Activated T-helper 1 cell treated with anti-CD3 and anti-CD28 coated beads, Interleukin-2, amount 50 U/mL, for 16 hours (primary cell): ENCODE measurements around the gene ATF7IP.
A peak's percentile ranks its signal among the peaks of the same experiment; 100 is the strongest.
"Not testable (repeated sequence)": the region's sequence is repeated elsewhere in the genome, so short reads cannot be mapped to it uniquely, and the experiment has no call there.

Experiments
- DNase-seq, 2 donors: peaks; one replicate each; pipeline ENCODE4 v3.0.0-alpha.2; 2020; ENCODE audit warnings: low read depth in 1 of 2, low spot score in 1 of 2

The ATF7IP gene, protein sequence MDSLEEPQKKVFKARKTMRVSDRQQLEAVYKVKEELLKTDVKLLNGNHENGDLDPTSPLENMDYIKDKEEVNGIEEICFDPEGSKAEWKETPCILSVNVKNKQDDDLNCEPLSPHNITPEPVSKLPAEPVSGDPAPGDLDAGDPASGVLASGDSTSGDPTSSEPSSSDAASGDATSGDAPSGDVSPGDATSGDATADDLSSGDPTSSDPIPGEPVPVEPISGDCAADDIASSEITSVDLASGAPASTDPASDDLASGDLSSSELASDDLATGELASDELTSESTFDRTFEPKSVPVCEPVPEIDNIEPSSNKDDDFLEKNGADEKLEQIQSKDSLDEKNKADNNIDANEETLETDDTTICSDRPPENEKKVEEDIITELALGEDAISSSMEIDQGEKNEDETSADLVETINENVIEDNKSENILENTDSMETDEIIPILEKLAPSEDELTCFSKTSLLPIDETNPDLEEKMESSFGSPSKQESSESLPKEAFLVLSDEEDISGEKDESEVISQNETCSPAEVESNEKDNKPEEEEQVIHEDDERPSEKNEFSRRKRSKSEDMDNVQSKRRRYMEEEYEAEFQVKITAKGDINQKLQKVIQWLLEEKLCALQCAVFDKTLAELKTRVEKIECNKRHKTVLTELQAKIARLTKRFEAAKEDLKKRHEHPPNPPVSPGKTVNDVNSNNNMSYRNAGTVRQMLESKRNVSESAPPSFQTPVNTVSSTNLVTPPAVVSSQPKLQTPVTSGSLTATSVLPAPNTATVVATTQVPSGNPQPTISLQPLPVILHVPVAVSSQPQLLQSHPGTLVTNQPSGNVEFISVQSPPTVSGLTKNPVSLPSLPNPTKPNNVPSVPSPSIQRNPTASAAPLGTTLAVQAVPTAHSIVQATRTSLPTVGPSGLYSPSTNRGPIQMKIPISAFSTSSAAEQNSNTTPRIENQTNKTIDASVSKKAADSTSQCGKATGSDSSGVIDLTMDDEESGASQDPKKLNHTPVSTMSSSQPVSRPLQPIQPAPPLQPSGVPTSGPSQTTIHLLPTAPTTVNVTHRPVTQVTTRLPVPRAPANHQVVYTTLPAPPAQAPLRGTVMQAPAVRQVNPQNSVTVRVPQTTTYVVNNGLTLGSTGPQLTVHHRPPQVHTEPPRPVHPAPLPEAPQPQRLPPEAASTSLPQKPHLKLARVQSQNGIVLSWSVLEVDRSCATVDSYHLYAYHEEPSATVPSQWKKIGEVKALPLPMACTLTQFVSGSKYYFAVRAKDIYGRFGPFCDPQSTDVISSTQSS

DNA sequence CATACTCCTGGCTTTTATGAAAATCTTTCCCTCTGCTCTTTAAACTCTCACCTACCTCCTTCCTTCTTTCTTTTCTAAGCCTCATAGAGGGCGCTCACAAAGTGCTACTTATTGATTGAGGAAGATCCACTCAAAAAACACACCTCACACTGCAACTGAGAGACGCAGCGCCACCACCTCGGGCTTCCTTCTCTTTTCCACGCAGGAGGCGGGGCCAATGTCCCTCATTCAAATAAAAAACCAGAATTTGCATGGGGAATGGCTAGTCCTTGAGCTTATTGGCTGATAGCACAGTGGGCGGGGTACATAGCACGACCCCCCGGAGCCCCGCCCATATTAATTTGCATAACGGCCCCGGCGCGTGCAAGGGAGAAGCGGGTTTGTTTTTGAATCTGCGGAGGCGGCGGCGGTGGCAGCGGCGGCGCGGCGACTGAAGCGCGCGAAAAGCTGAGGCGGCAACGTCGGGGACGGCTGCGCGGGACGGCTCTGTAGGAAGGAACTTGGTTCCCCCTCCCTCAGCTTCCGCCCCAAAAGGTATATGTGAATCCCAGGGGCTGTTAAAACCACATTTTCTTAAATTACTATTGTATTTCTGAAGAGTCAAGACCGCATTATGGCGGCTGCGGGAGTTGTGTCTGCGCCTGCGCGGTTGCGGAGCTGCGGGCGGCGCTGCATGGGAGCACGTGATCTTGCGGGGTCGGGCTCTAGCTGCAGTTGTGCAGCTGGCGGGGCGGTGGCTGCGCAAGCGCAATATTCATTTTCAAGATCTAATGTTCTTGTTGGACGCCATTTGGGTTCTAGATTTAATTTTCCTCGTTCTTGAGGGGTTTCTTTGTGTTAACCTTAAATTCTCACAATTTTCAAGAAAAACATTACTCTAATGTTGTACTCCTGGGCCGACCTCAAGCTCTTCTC, at the start of gene ATF7IP:
ATF7IP (plus strand) TSS at position 389 of the 915 bp plus-strand sequence. CDS start 58,234 bp downstream, outside the sequence.
- peak; percentile 86 to 88 for DNase-seq

DNA sequence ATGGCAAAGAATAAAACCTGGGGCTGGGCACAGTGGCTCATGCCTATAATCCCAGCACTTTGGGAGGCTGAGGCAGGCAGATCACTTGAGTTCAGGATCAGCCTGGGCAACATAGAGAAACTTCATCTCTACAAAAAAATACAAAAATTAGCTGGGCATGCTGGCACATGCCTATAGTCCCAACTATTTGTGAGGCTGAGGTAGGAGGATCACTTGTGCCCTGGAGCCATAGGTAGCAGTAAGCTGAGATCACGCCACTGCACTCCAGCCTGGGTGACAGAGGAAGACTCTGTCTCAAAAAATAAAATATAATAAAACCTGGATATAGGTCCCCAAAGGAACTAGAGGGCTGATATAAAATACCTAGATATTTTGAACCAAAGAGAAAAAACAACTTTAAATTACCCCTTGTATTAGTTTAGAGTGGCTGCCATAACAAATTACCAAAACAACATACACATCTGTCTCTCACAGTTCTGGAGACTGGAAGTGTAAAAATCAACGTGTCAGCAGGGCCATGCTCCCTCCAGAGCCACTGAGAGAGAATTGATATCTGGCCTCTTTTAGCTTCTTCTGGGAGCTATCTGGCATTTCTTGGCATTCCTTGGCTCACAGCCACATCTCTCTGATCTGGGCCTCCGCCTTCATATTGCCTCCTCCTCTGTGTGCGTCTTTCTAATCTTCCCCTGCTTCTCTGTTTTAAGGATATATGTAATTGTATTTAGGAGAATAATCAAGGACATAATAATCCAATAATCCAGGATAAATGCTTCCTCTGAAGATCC, 47.9 kb upstream of the ATF7IP start:
- DNase-seq, result no peak

DNA sequence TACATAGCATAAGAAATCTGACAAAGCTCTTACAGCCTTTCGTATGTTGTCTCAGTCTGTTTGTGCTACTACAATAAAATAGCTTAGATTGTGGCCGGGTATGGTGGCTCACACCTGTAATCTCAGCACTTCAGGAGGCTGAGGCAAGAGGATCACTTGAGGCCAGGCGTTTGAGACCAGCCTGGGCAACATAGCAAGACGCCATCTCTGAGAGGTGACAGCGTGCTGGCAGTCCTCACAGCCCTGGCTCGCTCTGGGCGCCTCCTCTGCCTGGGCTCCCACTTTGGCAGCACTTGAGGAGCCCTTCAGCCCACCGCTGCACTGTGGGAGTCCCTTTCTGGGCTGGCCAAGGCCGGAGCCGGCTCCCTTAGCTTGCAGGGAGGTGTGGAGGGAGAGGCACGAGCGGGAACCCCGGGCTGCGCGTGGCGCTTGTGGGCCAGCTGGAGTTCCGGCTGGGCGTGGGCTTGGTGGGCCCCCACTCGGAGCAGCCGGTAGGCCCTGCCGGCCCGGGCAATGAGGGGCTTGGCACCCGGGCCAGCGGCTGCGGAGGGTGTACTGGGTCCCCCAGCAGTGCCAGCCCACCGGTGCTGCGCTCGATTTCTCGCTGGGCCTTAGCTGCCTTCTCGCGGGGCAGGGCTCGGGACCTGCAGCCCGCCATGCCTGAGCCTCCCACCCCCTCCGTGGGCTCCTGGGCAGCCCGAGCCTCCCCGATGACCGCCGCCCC, 45.6 kb upstream of the ATF7IP start:
- DNase-seq, result not testable (repeated sequence)

DNA sequence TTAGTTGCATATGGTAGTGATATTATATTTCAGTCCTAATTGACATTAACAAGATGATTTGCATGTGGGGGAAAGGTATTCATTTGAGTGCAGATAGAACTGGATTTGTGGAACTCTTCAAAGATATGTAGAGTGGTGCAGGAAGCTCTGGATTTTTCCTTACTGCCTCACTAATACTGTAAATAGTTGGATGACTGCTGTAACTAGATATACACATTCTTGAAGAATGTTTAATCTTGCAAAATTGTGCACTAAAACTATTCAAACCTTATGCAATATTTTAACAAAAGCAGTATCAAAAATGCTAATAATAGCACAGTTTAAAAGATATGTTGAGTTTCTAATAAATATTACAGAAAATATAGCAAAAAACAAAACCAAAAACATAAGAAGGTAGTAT, 43.1 kb upstream of the ATF7IP start:
- no peak for DNase-seq

DNA sequence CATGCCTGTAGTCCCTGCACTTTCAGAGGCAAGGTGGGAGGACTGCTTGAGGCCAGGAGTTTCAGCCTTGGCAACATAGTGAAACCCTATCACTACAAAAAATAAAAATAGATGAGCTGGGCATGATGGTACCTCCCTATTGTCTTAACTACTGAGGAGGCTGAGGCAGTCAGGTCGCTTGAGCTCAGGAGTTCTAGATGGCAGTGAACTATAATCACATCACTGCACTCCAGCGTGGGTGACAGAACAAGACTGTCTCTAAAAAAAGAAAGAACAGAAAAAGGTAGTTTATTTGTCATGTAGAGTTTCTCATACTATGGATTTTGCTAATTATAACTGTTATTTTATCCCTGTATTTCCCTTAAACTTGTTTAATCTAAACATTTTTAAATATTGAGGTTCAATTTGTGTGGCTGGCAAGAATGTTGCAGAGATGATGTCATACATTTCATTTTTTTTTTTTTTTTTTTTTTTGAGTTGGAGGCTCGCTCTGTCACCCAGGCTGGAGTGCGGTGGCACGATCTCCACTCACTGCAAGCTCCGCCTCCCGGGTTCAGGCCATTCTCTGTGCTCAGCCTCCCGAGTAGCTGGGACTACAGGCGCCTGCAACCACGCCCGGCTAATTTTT, 39.7 kb upstream of the ATF7IP start:
- no peak for DNase-seq

DNA sequence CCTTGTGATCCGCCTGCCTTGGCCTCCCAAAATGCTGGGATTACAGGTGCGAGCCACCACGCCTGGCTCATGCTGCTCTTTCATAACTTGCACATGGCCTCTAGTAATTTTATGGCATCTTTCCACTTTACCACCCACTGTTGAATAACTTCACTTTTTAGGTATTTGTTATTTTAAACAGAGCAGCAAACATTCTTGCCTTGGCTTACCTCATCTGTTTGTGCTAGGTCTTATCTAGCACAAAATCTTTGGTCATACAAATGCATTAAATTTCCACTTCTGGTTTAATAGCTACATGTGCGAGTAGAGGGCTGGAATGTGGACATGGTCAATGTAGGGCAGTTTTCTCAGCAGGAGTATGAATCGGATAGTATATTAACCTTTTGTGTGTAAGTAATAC, 38.8 kb upstream of the ATF7IP start:
- DNase-seq, result no peak

DNA sequence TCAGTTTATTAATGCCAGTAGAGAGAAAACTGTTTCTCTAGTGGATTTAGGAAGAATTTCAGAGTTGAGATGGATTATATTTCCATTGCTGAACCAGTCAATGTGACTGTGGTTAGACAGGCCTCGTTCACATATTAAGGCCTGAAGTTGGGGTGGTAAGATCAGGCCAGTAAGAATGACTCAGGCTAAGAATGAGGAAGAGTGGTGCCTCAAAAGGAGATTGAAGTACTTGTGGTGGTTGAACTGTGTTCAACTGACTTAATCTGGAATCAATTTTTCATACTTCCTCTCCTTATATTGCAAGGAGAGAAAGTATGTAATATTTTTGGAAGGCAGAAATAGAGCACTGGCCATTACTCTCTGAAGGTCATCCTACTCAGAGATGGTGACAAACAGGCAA, 37.8 kb upstream of the ATF7IP start:
- no peak for DNase-seq

DNA sequence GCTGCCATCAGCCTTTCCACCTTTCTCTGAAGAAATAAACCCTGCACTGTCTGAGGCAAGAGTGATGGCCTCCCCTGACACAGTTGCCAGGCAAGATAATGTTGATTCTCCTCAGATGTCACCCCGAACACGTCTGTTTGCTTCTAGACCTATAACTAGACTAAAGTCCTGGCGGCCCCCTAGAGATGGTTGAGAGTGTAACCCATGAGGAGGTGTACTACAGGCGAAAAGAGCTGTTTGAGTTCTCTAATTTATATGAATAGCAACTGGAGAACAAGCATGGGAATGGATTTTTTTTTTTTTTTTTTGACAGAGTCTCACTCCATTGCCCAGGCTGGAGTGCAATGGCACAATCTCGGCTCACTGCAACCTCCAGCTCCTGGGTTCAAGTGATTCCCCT, 33.0 kb upstream of the ATF7IP start:
- DNase-seq, result no peak

DNA sequence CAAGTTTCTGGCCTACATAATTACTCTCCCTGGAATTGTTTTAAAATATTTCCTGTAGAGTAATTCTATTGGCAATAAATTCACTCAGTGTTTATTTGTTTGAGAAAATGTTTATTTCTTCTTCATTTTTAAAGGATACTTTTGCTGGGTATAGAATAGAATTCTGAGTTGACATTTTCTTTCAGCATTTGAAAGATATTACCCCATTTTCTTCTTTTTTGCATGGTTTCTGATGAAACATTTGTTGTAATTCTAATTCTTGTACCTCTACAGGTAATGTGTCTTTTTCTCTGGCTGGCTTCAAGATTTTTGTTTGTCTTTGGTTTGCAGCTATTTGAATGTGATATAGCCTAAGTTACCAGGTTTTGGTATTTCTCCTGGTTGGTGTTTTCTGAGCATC, 25.1 kb upstream of the ATF7IP start:
- no peak for DNase-seq

DNA sequence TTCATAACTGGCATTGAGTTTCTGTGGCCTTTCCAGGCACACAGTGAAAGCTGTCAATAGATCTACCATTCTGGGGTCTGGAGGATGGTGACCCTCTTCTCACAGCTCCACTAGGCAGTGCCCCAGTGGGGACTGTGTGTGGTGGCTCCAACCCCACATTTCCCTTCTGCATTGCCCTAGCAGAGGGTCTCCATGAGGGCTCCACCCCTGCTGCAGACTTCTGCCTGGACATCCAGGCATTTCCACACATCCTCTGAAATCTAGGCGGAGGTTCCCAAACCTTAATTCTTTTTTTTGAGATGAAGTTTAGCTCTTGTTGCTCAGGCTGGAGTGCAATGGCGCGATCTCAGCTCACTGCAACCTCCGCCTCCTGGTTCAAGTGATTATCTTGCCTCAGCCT, 14.0 kb upstream of the ATF7IP start:
- DNase-seq, result not testable (repeated sequence)

DNA sequence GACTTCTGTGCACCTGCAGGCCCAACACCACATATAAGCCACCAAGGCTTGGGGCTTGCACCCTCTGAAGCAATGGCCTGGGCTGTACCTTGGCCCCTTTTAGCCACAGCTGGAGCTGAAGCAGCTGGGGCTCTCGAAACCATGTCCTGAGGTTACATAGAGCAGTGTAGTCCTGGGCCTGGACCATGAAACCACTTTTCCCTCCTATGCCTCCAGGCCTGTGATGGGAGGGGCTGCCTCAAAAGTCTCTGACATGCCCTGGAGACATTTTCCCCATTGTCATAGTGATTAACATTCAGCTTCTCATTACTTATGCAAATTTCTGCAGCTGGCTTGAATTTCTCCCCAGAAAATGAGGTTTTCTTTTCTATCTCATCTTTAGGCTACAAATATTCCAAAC, 13.4 kb upstream of the ATF7IP start:
- not testable (repeated sequence) for DNase-seq

DNA sequence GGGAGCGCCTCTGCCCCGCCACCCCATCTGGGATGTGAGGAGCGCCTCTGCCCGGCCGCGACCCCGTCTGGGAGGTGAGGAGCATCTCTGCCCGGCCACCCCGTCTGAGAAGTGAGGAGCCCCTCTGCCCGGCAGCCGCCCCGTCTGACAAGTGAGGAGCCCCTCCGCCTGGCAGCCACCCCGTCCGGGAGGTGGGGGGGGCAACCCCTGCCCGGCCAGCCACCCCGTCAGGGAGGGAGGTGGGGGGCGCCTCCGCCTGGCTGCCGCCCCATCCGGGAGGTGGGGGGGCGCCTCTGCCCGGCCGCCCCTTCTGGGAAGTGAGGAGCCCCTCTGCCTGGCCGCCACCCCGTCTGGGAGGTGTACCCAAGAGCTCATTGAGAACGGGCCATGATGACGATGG, 10.8 kb upstream of the ATF7IP start:
- DNase-seq, result not testable (repeated sequence)

DNA sequence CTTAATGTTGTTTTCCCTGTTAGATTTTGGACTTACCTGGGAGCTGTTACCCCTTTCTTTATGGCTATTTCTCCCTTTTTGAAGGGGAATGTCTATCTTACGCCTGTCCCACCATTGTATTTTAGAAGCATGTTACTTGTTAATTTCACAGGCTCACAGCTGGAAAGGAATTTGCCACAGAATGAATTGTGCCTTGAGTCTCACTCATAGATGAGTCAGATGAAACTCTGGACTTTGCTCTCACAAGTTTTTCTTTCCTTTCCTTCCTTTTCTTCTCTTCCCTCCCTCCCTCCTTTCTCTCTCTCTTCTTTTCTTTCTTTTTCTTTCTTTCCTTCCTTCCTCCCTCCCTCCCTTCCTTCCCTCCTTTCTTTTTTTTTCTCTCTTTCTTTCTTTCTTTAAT, 9.3 kb upstream of the ATF7IP start:
- no peak for DNase-seq

DNA sequence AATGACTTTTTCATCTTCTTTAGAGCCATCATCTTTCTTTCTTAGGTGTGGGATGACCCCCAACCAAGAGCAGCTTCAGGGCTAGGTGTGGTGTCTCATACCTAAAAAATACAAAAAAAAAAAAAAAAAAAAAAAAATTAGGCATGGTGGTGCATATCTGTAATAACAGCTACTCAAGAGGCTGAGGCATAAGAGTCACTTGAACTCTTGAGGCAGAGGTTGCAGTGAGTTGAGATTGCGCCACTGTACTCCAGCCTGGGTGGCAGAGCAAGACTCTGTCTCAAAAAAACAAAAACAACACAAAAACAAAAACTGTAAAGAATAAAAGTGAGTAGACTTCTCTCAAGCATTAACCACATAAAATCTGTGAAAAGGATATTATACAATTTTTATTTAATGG, 8.0 kb upstream of the ATF7IP start:
- no peak for DNase-seq

DNA sequence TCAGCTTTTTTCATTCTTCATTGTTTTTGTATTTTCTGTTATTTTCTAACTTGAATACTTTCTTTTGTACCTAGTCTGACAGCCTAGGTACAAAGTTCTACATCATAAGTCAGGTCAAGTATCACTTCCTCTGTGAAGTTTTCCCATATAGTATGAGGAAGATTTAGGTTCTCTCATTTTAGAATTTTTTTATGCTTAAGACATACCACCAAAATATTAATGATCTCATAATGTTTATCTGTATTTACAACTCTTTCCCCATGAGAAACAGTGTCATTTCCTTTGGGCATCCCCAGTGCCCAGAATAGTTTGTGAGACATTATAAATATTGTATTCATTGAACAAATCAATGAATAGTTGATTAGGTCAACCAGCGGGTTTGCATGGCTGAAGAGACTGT, 3.1 kb upstream of the ATF7IP start:
- DNase-seq, result no peak

DNA sequence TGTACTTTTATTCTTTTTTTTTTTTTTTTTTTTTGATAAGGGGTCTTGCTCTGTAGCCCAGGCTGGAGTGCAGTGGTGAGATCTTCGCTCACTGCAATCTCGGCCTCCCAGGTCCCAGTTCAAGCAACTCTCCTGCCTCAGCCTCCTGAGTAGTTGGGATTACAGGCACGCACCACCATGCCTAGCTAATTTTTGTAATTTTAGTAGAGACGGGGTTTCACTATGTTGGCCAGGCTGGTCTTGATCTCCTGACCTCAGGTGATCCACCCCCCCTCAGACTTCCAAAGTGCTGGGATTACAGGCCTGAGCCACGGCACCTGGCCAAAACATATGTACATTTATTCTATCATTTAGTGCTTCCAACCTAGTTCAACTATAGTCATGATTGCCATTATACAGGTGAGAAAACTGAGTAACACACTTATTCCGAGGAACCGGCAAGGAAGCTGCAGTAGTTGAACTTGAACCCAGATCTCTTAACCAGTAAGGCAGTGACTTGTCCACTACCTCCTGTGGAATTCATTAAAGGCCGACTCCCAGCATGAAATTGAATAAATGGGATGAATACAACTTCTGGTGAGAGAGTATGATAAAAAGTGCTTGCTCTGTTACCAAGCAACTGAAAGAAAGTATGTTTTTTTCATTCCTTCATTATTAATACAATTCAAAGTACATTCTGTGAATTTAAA, 755 bp upstream of the ATF7IP start:
- DNase-seq, result no peak

DNA sequence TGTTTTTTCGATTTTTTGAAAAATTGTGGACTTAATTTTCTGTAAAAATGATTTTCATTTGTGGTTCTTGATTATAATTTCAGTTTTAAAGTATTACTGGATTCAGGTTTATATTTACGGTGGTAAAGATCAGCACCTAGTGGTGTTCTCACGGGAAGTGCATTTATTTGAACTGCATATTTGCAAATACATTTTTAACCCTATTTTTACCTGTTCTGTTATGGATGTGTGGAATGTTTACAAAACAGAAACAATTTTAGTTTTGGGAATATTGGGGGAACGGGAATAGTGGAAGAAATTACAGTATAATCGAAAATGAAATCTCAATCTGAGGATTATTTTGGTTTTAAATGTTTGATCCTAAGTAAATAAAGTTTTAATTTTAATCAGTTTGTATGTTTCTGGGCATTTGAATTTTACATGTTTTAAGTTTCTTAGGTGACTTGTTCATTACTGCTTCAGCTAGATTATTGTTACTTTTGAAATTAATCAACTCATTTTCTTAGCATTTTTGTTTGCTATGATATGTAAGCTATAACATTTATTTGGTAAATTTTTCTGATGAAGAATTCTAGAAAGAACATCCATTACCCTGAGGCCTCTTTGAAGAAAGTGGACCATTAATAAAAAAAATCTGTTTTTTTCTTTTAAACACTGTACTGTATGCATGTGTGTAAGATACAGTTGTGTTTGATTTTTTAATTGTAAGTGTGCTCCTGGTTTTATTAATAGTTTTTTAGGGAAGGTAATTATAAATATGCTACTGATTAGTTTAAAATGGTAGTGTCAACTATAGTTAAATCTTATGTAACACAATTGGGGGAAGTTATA, 942 bp downstream of the ATF7IP start:
- no peak for DNase-seq
